KMS-11 (cell line): ENCODE data around the gene SMC5.

Experiments used
- H2AFZ ChIP-seq: fragments of 200-600 bp; sonication (generic); 2 replicates; pipeline ENCODE4 v1.6.1; 2016; ENCODE audit warnings: antibody characterized with exemption, mixed run types, low read depth
- H3K27ac ChIP-seq: fragments of 200-600 bp; sonication (generic); 2 replicates; pipeline ENCODE4 v1.6.1; 2016; ENCODE audit warnings: mild to moderate bottlenecking, mixed run types
- H3K27me3 ChIP-seq: fragments of 200-600 bp; sonication (generic); 2 replicates; pipeline ENCODE4 v1.6.1; 2017; ENCODE audit warnings: mild to moderate bottlenecking, low read depth, mixed run types, moderate library complexity; ENCODE audit not compliant: insufficient read depth
- H3K36me3 ChIP-seq: fragments of 200-600 bp; sonication (generic); 2 replicates; pipeline ENCODE4 v1.6.1; 2017; ENCODE audit warnings: mild to moderate bottlenecking, mixed run types; ENCODE audit not compliant: insufficient read depth
- H3K4me1 ChIP-seq: fragments of 200-600 bp; sonication (generic); 2 replicates; pipeline ENCODE4 v1.6.1; 2016; ENCODE audit warnings: mild to moderate bottlenecking, low read depth, mixed run types; ENCODE audit not compliant: poor library complexity, severe bottlenecking
- H3K4me2 ChIP-seq: fragments of 200-600 bp; sonication (generic); 2 replicates; pipeline ENCODE4 v1.7.0; 2016; ENCODE audit warnings: mild to moderate bottlenecking, mixed run types
- H3K4me3 ChIP-seq: fragments of 200-600 bp; sonication (generic); IDR thresholded peaks from 2 replicates; pipeline ENCODE4 v1.6.1; 2017; ENCODE audit warnings: low read depth, low read length, mixed read lengths; ENCODE audit not compliant: insufficient read depth
- H3K79me2 ChIP-seq: fragments of 200-600 bp; sonication (generic); 2 replicates; pipeline ENCODE4 v1.6.1; 2016; ENCODE audit warnings: low read depth, mixed run types; ENCODE audit not compliant: insufficient read depth
- H3K9ac ChIP-seq: fragments of 200-600 bp; sonication (generic); 2 replicates; pipeline ENCODE4 v1.6.1; 2016; ENCODE audit warnings: mild to moderate bottlenecking, mixed run types
- H4K20me1 ChIP-seq: fragments of 200-600 bp; sonication (generic); 2 replicates; pipeline ENCODE4 v1.6.1; 2016; ENCODE audit warnings: mild to moderate bottlenecking, mixed run types; ENCODE audit not compliant: insufficient read depth
- CTCF ChIP-seq: fragments of 200-600 bp; sonication (generic); conservative IDR thresholded peaks from 2 replicates; pipeline ENCODE4 v1.6.1; 2017; ENCODE audit warnings: low read depth, mild to moderate bottlenecking, antibody characterized with exemption, low read length, moderate library complexity, mixed read lengths

The SMC5 gene

GRCh38 chr9:70352356-70352755 is 93.6 kb downstream of the SMC5 start:
- H4K20me1 ChIP-seq: no peaks in the 10 kb centered on the region
- H3K4me2 ChIP-seq: no peak overlapping the region
- H3K36me3 ChIP-seq: no peaks in the 10 kb centered on the region
- H3K9ac ChIP-seq: no peak overlapping the region
- no peaks in the 10 kb centered on the region for H3K79me2 ChIP-seq
- no peak overlapping the region for H3K4me3 ChIP-seq
- TF ChIP-seq CTCF: no peak
- no peak overlapping the region for H2AFZ ChIP-seq
- no peaks in the 10 kb centered on the region for H3K27me3 ChIP-seq
- no peak overlapping the region for H3K27ac ChIP-seq
- no peaks in the 10 kb centered on the region for H3K4me1 ChIP-seq

- Histone ChIP-seq H3K79me2 (no peaks in the 10 kb centered on the region), H3K4me2 (no peak overlapping the region), H4K20me1 (no peaks in the 10 kb centered on the region), H3K4me1 (no peaks in the 10 kb centered on the region), H3K27ac (no peak overlapping the region), H3K4me3 (no peak overlapping the region), H3K27me3 (no peaks in the 10 kb centered on the region), H3K9ac (no peak overlapping the region), H2AFZ (no peak overlapping the region), H3K36me3 (no peaks in the 10 kb centered on the region)
- no peak for TF ChIP-seq CTCF
Observed at GRCh38 chr9:70352802-70353201, 94.0 kb downstream of the SMC5 start.

GRCh38 chr9:70355801-70356200 is 97.0 kb downstream of the SMC5 start:
- Histone ChIP-seq H3K27me3 (no peaks in the 10 kb centered on the region), H3K27ac (no peak overlapping the region), H3K4me2 (no peak overlapping the region), H3K4me3 (no peak overlapping the region), H3K36me3 (no peaks in the 10 kb centered on the region), H3K4me1 (no peaks in the 10 kb centered on the region), H3K79me2 (no peaks in the 10 kb centered on the region), H2AFZ (no peak overlapping the region), H4K20me1 (no peaks in the 10 kb centered on the region), H3K9ac (no peak overlapping the region)
- no peak for TF ChIP-seq CTCF

GRCh38 chr9:70362952-70363351 is 104.2 kb downstream of the SMC5 start:
- Histone ChIP-seq H3K36me3 (no peaks in the 10 kb centered on the region), H4K20me1 (no peaks in the 10 kb centered on the region), H3K9ac (no peak overlapping the region), H3K4me2 (no peak overlapping the region), H3K27ac (no peak overlapping the region), H2AFZ (no peak overlapping the region), H3K4me1 (no peaks in the 10 kb centered on the region), H3K79me2 (no peaks in the 10 kb centered on the region), H3K4me3 (no peak overlapping the region), H3K27me3 (no peaks in the 10 kb centered on the region)
- TF ChIP-seq CTCF: no peak

GRCh38 chr9:70363760-70364159 is 105.0 kb downstream of the SMC5 start:
- H2AFZ ChIP-seq: no peak overlapping the region
- no peak overlapping the region for H3K27ac ChIP-seq
- H3K36me3 ChIP-seq: no peaks in the 10 kb centered on the region
- no peak overlapping the region for H3K9ac ChIP-seq
- H4K20me1 ChIP-seq: no peaks in the 10 kb centered on the region
- no peaks in the 10 kb centered on the region for H3K27me3 ChIP-seq
- no peaks in the 10 kb centered on the region for H3K79me2 ChIP-seq
- no peak for TF ChIP-seq CTCF
- no peak overlapping the region for H3K4me2 ChIP-seq
- H3K4me1 ChIP-seq: no peaks in the 10 kb centered on the region
- H3K4me3 ChIP-seq: no peak overlapping the region
